ENCODE results near the gene WASF3. TPM values are rescaled to one million over a fixed set of nuclear protein-coding genes. Genes with fewer than 3 reads are reported as not detected.
"Not testable (repeated sequence)": the region's sequence is repeated elsewhere in the genome, so short reads cannot be mapped to it uniquely, and the experiment has no call there.

WASF3 gene
- polyA plus RNA-seq, 1 donor: 62.9 TPM

GRCh38 chr13:26718146-26718545 lies 160.7 kb downstream of the WASF3 start:
- DNase-seq: no peak

- no peak for DNase-seq
Measured at GRCh38 chr13:26718872-26719271, 161.4 kb downstream of the WASF3 start.

DNA sequence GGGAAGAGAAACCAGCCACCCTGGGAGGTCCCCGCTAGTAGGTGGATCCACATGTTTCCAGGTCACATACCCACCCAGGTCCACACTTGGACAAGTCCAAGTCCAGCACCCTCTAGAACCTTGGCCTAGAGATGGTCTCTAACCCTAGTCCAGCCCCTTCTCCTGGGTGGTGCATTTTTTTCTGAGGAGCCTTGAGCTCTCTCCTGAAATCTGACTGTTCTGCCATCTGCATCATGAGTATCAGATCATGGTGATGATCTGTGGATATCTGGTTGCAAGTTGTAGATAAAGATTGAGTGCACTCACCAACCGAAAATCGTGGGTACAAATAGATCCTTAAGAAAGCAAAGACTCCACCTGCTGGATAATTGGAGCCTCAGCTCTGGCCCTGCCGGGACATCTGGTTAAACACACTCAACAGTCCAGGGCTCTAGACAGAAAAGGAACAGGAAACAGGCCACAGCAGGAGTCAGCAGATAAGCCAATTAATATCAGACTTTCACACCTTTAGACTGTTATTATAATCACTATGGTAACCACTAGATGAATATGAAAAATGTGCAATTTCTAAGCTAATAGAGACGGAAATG lies 162.0 kb downstream of the WASF3 start:
- DNase-seq: no peak

- DNase-seq: no peak
Measured at GRCh38 chr13:26721251-26722121, 164.0 kb downstream of the WASF3 start.

DNA sequence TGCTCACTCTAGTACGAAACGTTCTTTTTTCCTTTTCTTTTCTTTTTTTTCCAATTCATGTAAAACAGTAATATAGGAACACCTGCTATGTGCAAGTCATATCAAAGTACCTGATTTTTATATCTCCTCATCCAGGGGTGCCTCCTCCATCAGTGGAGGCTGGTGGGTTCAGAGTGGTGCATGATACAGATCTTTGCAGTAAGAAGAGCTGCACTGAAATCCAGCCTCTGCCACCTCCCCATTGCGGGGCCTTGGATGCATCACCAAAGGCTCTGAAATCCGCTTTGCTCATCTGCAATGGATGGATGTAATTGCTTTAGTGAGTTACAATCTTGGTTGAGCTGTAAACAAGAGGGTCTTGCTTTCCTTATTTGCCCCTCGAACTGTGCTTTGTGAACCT lies 164.8 kb downstream of the WASF3 start:
- DNase-seq: no peak

DNA sequence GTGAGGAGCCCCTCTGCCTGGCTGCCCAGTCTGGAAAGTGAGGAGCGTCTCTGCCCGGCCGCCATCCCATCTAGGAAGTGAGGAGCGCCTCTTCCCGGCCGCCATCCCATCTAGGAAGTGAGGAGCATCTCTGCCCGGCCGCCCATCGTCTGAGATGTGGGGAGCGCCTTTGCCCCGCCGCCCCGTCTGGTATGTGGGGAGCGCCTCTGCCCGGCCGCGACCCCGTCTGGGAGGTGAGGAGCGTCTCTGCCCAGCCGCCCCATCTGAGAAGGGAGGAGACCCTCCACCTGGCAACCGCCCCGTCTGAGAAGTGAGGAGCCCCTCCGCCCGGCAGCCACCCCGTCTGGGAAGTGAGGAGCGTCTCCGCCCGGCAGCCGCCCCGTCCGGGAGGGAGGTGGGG lies 166.1 kb downstream of the WASF3 start:
- not testable (repeated sequence) for DNase-seq

DNA sequence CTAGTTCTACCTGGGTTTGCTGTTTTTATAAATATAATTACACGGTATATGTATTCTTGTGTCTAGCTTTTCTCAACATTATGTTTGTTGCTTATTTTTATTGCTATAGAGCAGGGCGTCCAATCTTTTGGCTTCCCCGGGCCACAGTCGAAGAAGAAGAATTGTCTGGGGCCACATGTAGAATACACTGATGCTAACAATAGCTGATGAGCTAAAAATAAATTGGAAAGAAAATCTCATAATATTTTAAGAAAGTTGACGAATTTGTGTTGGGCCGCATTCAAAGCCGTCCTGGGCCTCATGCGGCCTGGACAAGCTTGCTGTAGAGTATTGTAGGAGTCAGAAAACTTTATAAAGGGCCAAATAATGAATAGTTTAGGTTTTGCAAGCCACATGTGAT lies 169.2 kb downstream of the WASF3 start:
- DNase-seq: no peak

GRCh38 chr13:26727122-26727521 lies 169.6 kb downstream of the WASF3 start:
- no peak for DNase-seq

- no peak for DNase-seq
Measured at GRCh38 chr13:26727633-26728032, 170.2 kb downstream of the WASF3 start.

DNA sequence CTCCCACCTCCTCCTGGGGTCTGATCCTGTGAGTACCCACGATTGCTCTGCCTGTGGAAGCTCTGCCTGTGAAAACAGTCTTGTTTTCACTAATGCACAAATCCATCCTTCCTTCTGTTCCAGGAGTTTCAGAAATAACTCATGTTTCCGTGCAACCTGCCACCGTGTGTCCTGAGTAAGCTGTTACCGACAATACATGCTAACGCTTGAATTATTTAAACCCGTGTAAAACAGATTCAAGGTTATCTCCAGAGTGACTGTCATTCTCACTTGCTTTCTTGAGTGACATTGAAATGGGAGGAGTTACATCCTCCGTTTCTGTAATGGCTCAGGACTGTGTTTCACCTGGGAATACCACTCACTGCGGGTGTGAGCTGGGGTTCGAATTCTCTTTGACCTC lies 178.2 kb downstream of the WASF3 start:
- DNase-seq: no peak

Other genes starting within 250 kb of the WASF3 start
- gene GPR12, start 203.1 kb downstream of the WASF3 start, polyA plus RNA-seq (ENCODE audit: insufficient read length): not detected

Measured in left kidney (tissue), 2 donors.